ENCODE measurements around the gene PYROXD2. TPM values are rescaled to one million over a fixed set of nuclear protein-coding genes. Genes with fewer than 3 reads are reported as not detected.

The PYROXD2 gene
- total RNA-seq, 1 donor from 2014 or later: 15.8 TPM

- TF ChIP-seq, protein P1, sequence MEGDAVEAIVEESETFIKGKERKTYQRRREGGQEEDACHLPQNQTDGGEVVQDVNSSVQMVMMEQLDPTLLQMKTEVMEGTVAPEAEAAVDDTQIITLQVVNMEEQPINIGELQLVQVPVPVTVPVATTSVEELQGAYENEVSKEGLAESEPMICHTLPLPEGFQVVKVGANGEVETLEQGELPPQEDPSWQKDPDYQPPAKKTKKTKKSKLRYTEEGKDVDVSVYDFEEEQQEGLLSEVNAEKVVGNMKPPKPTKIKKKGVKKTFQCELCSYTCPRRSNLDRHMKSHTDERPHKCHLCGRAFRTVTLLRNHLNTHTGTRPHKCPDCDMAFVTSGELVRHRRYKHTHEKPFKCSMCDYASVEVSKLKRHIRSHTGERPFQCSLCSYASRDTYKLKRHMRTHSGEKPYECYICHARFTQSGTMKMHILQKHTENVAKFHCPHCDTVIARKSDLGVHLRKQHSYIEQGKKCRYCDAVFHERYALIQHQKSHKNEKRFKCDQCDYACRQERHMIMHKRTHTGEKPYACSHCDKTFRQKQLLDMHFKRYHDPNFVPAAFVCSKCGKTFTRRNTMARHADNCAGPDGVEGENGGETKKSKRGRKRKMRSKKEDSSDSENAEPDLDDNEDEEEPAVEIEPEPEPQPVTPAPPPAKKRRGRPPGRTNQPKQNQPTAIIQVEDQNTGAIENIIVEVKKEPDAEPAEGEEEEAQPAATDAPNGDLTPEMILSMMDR (IDR thresholded peaks at IDR 0.05; ENCODE audit: unreplicated experiment): no peak
- Mint-ChIP-seq H3K36me3 (ENCODE audit: insufficient read depth) (no peaks in the 10 kb centered on the region), H3K4me1 (ENCODE audit: low read depth) (peaks cover 14% of the 10 kb centered on the region), H3K27me3 (peaks cover 3% of the 10 kb centered on the region), H3K9me3 (ENCODE audit: low read depth) (no peaks in the 10 kb centered on the region), H3K4me3 (ENCODE audit: low read depth) (no peak overlapping the region), H3K27ac (no peak overlapping the region)
- DNase-seq (ENCODE audit: low spot score, unreplicated experiment): no peak
These were observed 53.6 kb downstream of the PYROXD2 start for GRCh38 chr10:98361131-98362025.

DNA sequence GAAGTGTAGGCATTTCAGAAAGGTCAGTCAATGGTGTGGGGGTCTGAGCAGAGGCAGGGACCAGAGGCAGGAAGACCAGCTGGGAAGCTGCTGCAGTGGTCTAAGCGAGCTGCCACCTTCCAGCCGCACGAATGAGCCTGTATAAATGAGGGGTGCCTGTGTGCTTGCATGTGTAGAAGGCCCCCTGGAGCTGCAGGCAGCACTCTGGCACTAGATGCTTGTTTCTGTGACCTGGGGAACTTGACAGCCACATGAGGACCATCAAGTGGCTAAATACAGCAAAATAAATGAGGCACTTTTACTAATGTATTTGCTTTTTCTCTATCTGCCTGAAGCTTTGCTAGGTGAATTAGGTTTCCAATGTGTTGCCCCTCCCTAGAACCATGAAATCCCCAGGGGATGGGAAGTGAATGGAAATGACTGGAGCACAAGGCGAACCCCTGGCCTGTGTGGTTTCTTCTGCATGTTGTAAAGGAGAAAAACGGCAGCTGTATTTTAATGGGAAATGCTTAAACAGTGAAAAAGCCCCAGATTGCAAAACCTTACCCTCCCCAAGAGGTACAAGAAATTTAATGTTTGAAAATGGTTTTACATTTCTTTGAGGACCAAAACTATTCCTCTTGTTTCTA, 57.7 kb downstream of the PYROXD2 start:
- TF ChIP-seq, protein P1 (IDR thresholded peaks at IDR 0.05; ENCODE audit: unreplicated experiment): no peak
- Mint-ChIP-seq H3K4me1 (ENCODE audit: low read depth) (peaks cover 5% of the 10 kb centered on the region), H3K27me3 (peaks cover 26% of the 10 kb centered on the region), H3K36me3 (ENCODE audit: insufficient read depth) (no peaks in the 10 kb centered on the region), H3K4me3 (ENCODE audit: low read depth) (no peak overlapping the region), H3K27ac (no peak overlapping the region), H3K9me3 (ENCODE audit: low read depth) (no peaks in the 10 kb centered on the region)
- no peak for DNase-seq (ENCODE audit: low spot score, unreplicated experiment)

DNA sequence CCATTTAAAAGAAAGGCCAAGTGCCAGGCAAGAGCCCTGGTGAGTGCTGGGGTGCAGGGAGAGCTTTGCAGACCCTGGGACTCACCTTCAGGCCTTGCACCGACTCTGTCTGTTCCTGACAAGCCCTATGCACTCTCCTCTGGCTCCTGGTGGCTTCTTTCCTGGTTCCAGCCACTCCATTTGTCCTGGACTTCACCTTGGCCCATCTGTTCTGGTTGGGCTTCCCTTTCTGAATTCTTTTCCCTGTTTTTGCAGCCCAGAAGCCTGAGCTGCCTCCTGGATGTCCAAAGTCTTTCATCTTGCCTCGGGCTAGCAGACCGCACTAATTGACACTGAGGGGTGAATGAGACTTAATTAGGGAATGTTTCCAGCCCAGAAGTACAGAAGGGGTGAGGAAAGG, 60.5 kb downstream of the PYROXD2 start:
- peaks cover 45% of the 10 kb centered on the region for H3K27me3 Mint-ChIP-seq
- no peak overlapping the region for H3K4me3 Mint-ChIP-seq (ENCODE audit: low read depth)
- H3K4me1 Mint-ChIP-seq (ENCODE audit: low read depth): no peaks in the 10 kb centered on the region
- H3K9me3 Mint-ChIP-seq (ENCODE audit: low read depth): no peaks in the 10 kb centered on the region
- DNase-seq (ENCODE audit: low spot score, unreplicated experiment): no peak
- H3K27ac Mint-ChIP-seq: no peak overlapping the region
- TF ChIP-seq, protein P1 (IDR thresholded peaks at IDR 0.05; ENCODE audit: unreplicated experiment): no peak
- H3K36me3 Mint-ChIP-seq (ENCODE audit: insufficient read depth): no peaks in the 10 kb centered on the region

GRCh38 chr10:98353170-98353569, 61.8 kb downstream of the PYROXD2 start:
- Mint-ChIP-seq H3K4me1 (ENCODE audit: low read depth) (no peaks in the 10 kb centered on the region), H3K9me3 (ENCODE audit: low read depth) (no peaks in the 10 kb centered on the region), H3K27me3 (peaks cover 46% of the 10 kb centered on the region), H3K36me3 (ENCODE audit: insufficient read depth) (no peaks in the 10 kb centered on the region), H3K27ac (no peak overlapping the region), H3K4me3 (ENCODE audit: low read depth) (no peak overlapping the region)
- no peak for DNase-seq (ENCODE audit: low spot score, unreplicated experiment)
- TF ChIP-seq, protein P1 (IDR thresholded peaks at IDR 0.05; ENCODE audit: unreplicated experiment): no peak

GRCh38 chr10:98351831-98352402, 63.1 kb downstream of the PYROXD2 start:
- H3K9me3 Mint-ChIP-seq (ENCODE audit: low read depth): peaks cover 4% of the 10 kb centered on the region
- H3K4me1 Mint-ChIP-seq (ENCODE audit: low read depth): no peaks in the 10 kb centered on the region
- H3K4me3 Mint-ChIP-seq (ENCODE audit: low read depth): no peak overlapping the region
- no peak for DNase-seq (ENCODE audit: low spot score, unreplicated experiment)
- TF ChIP-seq, protein P1 (IDR thresholded peaks at IDR 0.05; ENCODE audit: unreplicated experiment): no peak
- peaks cover 46% of the 10 kb centered on the region for H3K27me3 Mint-ChIP-seq
- H3K27ac Mint-ChIP-seq: no peak overlapping the region
- no peaks in the 10 kb centered on the region for H3K36me3 Mint-ChIP-seq (ENCODE audit: insufficient read depth)

Measured in progenitor cell of endocrine pancreas (in vitro differentiated cells).